Endothelial cell of umbilical vein (primary cell): ENCODE data around the gene AASDH.

Experiments used
- EZH2 ChIP-seq: IDR thresholded peaks from 2 replicates; pipeline ENCODE4 v1.6.1; 2012; ENCODE audit warnings: borderline replicate concordance, low read depth, mild to moderate bottlenecking, moderate library complexity, low read length, inconsistent platforms; ENCODE audit not compliant: severe bottlenecking
- FOS ChIP-seq: IDR thresholded peaks from 2 replicates; pipeline ENCODE4 v1.6.1; 2011; ENCODE audit warnings: mild to moderate bottlenecking, low read length, moderate library complexity, borderline replicate concordance; ENCODE audit not compliant: insufficient read depth
- GATA2 ChIP-seq: IDR thresholded peaks from 2 replicates; pipeline ENCODE4 v1.7.0; 2011; ENCODE audit warnings: low read depth, mild to moderate bottlenecking, moderate library complexity, mixed read lengths, low read length; ENCODE audit not compliant: insufficient read length, insufficient read depth
- JUN ChIP-seq: IDR thresholded peaks from 2 replicates; pipeline ENCODE4 v1.6.1; 2011; ENCODE audit warnings: borderline replicate concordance, low read depth; ENCODE audit not compliant: insufficient read length, insufficient read depth
- MYC ChIP-seq: IDR thresholded peaks from one replicate; pipeline ENCODE4 v1.6.1; 2011; ENCODE audit warnings: mild to moderate bottlenecking, low read depth, low read length
- POLR2A ChIP-seq: IDR thresholded peaks from 2 replicates; pipeline ENCODE4 v1.6.1; 2012; ENCODE audit warnings: low read depth, mild to moderate bottlenecking, control low read depth, low read length
- POLR2AphosphoS5 ChIP-seq: IDR thresholded peaks from 2 replicates; pipeline ENCODE4 v1.6.1; 2012; ENCODE audit warnings: low read depth, mild to moderate bottlenecking, control low read depth, low read length, moderate library complexity; ENCODE audit not compliant: insufficient read depth
- TF ChIP-seq, protein P1 (sequence below), 2 donors: IDR thresholded peaks; 1 replicate in 1 of 2; 2 replicates in 1 of 2; pipeline ENCODE4 v1.5.1; 2011; ENCODE audit warnings: low read length in 2 of 2, mild to moderate bottlenecking in 2 of 2, moderate library complexity in 2 of 2, control low read depth in 1 of 2, inconsistent platforms in 1 of 2, low read depth in 1 of 2; ENCODE audit not compliant: insufficient read depth in 1 of 2; ENCODE audit errors: extremely low read depth in 1 of 2
- TF ChIP-seq, protein P2 (sequence below): IDR thresholded peaks from 2 replicates; pipeline ENCODE4 v1.6.1; 2011; ENCODE audit not compliant: insufficient read depth, insufficient read length

DNA sequence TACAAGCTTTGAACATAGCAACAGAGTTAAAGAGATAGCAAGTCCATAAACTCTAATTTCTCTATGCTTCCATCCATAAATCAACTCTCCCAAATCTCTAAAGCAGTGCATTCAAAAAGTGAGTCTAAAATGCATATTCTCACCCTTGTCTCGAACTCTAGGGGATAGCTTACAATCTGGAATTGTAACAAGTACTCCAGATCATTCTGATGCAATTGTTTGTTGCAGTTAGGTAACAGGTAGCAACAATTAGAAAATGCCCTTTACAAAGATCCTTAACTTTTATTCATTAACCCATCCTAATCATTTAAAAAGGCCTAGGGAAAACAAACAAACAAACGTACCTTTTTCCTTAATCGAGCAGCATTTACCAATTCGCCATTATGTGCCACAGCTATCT lies 18.9 kb upstream of the AASDH start:
- TF ChIP-seq, protein P1, sequence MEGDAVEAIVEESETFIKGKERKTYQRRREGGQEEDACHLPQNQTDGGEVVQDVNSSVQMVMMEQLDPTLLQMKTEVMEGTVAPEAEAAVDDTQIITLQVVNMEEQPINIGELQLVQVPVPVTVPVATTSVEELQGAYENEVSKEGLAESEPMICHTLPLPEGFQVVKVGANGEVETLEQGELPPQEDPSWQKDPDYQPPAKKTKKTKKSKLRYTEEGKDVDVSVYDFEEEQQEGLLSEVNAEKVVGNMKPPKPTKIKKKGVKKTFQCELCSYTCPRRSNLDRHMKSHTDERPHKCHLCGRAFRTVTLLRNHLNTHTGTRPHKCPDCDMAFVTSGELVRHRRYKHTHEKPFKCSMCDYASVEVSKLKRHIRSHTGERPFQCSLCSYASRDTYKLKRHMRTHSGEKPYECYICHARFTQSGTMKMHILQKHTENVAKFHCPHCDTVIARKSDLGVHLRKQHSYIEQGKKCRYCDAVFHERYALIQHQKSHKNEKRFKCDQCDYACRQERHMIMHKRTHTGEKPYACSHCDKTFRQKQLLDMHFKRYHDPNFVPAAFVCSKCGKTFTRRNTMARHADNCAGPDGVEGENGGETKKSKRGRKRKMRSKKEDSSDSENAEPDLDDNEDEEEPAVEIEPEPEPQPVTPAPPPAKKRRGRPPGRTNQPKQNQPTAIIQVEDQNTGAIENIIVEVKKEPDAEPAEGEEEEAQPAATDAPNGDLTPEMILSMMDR (IDR thresholded peaks at IDR 0.05; ENCODE audit: extremely low read depth in 1 of 2, insufficient read depth in 1 of 2, low read depth in 1 of 2, low read length in 2 of 2), result no peak
- TF ChIP-seq POLR2A (no peak), POLR2AphosphoS5 (no peak), MYC (no peak), EZH2 (no peak), FOS (no peak), JUN (no peak), GATA2 (no peak)
- TF ChIP-seq, protein P2, sequence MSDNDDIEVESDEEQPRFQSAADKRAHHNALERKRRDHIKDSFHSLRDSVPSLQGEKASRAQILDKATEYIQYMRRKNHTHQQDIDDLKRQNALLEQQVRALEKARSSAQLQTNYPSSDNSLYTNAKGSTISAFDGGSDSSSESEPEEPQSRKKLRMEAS, result no peak
